GM12873 (cell line): Measurements from ENCODE around the gene ZSCAN18.
A peak's percentile ranks its signal among the peaks of the same experiment; 100 is the strongest.

Source experiments
- TF ChIP-seq, protein P1 (sequence below): IDR thresholded peaks from 2 replicates; pipeline ENCODE4 v1.5.1; 2012; ENCODE audit warnings: low read depth, mild to moderate bottlenecking, moderate library complexity, low read length, control low read depth; ENCODE audit not compliant: insufficient read depth; ENCODE audit errors: missing control alignments

The ZSCAN18 gene

DNA sequence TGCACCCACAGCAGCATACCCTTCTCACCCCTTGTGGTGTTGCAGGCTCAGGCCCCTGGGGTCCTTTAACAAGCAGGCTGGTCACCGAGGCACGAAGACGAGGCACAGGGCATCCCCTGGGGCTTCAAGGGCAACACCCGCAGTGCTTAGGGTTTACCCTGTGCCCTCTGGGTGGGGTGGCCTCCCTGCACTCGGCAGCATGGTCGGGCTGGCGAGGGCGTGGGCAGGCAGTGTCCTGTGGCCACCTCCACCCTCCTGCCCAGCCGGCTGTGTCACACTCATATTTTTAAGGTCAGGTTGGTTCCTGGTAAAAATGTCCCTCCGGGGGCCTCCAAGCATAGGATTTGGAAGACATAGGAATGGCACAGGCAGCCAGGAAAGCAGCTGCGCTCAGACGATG lies 50.4 kb downstream of the ZSCAN18 start:
- TF ChIP-seq, protein P1, sequence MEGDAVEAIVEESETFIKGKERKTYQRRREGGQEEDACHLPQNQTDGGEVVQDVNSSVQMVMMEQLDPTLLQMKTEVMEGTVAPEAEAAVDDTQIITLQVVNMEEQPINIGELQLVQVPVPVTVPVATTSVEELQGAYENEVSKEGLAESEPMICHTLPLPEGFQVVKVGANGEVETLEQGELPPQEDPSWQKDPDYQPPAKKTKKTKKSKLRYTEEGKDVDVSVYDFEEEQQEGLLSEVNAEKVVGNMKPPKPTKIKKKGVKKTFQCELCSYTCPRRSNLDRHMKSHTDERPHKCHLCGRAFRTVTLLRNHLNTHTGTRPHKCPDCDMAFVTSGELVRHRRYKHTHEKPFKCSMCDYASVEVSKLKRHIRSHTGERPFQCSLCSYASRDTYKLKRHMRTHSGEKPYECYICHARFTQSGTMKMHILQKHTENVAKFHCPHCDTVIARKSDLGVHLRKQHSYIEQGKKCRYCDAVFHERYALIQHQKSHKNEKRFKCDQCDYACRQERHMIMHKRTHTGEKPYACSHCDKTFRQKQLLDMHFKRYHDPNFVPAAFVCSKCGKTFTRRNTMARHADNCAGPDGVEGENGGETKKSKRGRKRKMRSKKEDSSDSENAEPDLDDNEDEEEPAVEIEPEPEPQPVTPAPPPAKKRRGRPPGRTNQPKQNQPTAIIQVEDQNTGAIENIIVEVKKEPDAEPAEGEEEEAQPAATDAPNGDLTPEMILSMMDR, result no peak

GRCh38 chr19:58046856-58047255 lies 51.2 kb downstream of the ZSCAN18 start:
- TF ChIP-seq, protein P1, result no peak

DNA sequence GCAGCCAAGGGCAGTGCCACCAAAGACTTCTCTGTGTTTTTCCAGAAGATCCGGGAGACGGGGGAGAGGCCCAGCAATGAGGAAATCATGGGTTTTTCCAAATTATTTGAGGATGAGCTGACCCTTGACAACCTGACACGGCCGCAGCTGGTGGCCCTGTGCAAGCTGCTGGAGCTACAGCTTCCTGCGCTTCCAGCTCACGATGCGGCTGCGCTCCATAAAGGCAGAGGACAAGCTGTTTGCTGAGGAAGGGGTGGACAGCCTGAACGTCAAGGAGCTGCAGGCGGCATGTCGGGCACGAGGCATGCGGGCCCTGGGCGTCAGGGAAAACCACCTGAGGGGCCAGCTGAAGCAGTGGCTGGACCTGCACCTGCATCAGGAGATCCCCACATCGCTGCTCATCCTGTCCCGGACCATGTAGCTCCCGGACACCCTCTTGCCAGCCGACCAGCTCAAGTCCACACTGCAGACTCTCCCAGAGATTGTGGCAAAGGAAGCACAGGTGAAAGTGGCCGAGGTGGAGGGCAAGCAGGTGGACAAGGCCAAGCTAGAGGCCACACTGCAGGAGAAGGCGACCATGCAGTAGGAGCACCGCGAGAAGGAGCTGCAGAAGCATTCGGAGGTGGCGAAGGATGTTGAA lies 52.5 kb downstream of the ZSCAN18 start:
- TF ChIP-seq, protein P1, result no peak

DNA sequence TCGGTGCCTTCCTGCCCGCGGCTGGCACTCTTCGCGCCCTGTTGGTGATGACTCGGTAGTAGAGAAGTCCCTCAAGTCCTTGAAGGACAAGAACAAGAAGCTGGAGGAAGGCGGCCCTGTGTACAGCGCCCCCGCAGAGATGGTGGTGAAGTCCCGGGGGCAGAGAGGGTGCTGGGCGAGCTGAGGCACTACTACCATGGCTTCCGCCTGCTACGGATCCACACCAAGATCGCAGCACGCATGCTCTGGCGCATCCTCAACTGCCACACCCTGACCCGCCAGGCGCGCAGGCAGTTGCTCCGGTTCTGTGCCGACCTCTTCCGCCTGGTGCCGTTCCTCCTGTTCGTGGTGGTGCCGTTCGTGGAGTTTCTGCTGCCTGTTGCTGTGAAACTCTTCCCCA lies 53.1 kb downstream of the ZSCAN18 start:
- TF ChIP-seq, protein P1, result no peak

- TF ChIP-seq, protein P1, result no peak
These were observed 53.6 kb downstream of the ZSCAN18 start for GRCh38 chr19:58044391-58044790.

DNA sequence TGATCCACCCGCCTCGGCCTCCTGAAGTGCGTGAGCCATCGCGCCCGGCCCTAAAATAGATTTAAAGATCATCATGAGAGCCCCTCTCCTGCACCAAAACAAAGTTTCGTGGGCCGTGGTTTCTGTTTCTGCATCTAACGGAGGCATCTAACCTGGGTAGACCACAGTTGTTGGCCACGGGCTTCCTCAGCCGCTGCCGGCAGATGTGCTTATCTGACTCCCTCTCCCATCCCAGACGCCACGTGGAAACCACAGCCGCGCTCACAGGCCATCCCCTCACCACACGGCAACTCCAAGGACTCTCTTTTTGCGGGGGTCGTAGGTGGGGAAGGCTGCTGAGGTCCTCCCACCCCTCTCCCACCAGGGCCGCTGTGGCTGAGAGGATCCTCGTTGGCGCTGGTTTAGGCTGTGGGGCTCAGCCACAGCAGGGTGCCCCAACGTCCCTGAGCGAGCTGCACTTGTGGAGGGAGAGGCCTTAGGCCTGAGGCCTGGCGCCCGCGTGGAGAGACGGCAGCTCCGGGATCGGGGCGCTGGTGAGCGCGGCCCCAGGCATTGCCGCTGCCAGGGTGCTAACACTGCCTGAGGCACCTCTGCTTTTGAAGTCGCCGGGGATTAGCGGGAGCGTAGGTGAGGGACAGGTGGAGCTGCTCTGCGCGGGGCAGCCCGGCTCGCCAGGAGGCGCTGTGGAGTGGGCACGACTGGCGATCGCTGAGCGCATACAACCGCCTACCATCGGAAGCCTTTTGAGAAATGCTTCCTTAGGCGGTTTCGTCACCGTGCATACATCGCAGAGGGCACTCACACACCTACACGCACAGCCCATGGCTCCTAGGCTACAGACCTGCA lies 55.3 kb downstream of the ZSCAN18 start:
- TF ChIP-seq, protein P1, result peak; percentile 14

DNA sequence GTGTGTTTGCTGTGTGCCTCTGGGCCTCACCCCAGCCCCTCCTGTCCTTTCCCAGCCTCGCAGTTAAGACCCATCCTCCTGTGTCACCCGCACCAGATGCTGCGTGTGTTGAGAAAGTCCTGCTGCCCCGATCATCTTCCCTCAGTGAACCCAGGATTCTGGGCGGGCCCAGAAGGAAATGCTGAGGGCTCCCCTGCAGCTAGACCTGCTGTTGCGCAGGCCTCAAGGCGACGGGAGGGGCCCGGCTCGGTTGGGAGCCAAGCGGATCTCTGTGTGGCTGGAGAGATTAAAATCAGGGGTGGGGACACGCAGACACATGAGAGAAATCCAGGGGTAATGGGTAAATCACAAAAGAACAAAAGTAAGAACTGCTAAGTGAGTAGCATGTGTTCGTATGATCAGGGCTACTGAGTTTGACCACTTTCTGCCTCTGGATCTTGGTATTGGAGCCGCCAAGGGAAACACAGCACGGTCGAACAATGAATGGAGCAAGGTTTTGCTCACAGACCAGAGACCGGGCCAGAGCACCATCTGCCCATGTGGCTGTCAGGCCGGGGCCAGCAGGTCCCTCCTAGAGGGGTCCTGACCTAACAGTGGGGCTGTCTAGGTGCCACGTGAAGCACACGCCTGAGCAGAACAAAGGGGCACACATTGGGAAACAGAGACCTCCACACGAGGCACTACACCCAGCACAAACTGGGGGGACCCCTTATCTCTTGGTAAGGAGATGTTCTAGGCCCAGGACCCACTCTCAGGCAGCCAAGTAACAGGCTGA lies 57.1 kb downstream of the ZSCAN18 start:
- TF ChIP-seq, protein P1, result no peak
